Lower leg skin (tissue), 3 donors: ENCODE results near the gene CNIH2.

ENCODE experiments used
- POLR2A ChIP-seq, 2 donors: fragments of 450-650 bp; IDR thresholded peaks; one replicate each; pipeline ENCODE4 v1.6.1; 2016 to 2017; ENCODE audit warnings: antibody characterized with exemption in 2 of 2, mild to moderate bottlenecking in 1 of 2, moderate library complexity in 1 of 2
- TF ChIP-seq, protein P1 (sequence below), 3 donors: fragments of 450-650 bp; IDR thresholded peaks; one replicate each; pipeline ENCODE4 v1.5.1; 2016; ENCODE audit warnings: antibody characterized with exemption in 3 of 3, mild to moderate bottlenecking in 3 of 3, moderate library complexity in 2 of 3

DNA sequence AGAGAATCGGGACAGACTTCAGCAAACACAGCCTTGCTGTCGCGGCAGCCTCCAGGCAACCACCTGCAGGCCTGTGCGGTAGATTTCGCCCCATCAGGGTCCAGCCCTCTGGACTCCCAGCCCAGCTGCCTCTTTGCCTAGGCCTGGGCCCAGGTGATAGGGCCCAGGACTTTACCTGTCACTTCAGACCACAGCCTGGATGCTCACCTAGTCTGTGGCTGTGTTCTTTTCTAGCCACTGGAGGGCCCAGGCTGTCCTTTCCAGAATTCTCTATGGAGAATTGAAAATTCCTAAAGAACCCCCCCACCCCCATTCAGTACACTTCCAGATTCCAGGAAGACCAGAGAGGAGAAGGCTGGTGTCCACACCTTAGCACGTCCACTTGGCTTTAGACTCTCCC lies 40.1 kb upstream of the CNIH2 start:
- TF ChIP-seq, protein P1, sequence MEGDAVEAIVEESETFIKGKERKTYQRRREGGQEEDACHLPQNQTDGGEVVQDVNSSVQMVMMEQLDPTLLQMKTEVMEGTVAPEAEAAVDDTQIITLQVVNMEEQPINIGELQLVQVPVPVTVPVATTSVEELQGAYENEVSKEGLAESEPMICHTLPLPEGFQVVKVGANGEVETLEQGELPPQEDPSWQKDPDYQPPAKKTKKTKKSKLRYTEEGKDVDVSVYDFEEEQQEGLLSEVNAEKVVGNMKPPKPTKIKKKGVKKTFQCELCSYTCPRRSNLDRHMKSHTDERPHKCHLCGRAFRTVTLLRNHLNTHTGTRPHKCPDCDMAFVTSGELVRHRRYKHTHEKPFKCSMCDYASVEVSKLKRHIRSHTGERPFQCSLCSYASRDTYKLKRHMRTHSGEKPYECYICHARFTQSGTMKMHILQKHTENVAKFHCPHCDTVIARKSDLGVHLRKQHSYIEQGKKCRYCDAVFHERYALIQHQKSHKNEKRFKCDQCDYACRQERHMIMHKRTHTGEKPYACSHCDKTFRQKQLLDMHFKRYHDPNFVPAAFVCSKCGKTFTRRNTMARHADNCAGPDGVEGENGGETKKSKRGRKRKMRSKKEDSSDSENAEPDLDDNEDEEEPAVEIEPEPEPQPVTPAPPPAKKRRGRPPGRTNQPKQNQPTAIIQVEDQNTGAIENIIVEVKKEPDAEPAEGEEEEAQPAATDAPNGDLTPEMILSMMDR (IDR thresholded peaks at IDR 0.05): no peak
- TF ChIP-seq POLR2A (IDR thresholded peaks at IDR 0.05): no peak
